AG09309 (cell line): ENCODE measurements around the gene DPYSL4.
A peak's percentile ranks its signal among the peaks of the same experiment; 100 is the strongest.

ENCODE experiments used
- DNase-seq: peaks from one replicate; pipeline ENCODE4 v3.0.0-alpha.2; 2010; ENCODE audit warnings: low read depth
- H3K4me3 ChIP-seq: 2 replicates; pipeline ENCODE4 v1.5.1; 2011; ENCODE audit warnings: mild to moderate bottlenecking, low read depth, low read length, moderate library complexity; ENCODE audit not compliant: control insufficient read depth
- TF ChIP-seq, protein P1 (sequence below): IDR thresholded peaks from 2 replicates; pipeline ENCODE4 v1.5.1; 2011; ENCODE audit warnings: mild to moderate bottlenecking, low read depth, low read length, inconsistent platforms; ENCODE audit not compliant: insufficient read depth, control insufficient read depth; ENCODE audit errors: missing control alignments

DPYSL4 gene

DNA sequence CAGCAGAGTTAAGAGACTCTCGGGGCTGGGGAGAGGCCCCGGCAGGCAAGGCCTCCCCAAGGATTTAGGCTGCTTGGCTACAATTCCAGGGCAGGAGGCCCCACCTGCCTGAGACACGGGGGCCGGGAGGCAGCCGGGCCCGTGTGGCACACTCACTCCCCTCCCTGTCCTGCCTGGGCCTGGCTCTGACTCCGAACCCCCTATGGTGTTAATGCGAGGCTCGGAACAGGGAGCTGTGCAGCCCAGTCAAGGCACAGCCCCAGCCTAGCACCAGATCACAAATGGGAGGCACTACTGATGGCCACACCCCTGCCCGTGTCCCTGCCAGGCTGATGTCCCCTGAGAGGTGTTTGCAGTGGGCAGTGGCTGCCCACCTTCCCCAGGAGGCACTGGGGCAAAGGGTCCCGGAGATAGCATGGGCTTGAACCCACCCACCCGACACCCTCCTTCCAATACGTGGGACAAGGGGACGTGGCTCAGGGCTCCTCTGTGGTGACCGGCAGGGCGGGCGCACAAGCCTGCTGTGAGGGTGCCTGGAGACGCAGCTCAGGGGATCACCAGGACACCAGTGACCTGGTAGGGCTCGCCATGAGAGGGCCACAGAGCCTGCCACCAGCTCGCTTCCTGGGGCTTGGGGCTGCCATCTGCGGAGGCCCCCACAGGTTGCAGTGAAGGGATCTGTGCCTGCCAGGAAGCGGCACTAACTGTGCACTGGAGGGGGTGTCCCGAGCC, 37.0 kb downstream of the DPYSL4 start:
- H3K4me3 ChIP-seq = no peak overlapping the region
- no peak for DNase-seq
- TF ChIP-seq, protein P1, sequence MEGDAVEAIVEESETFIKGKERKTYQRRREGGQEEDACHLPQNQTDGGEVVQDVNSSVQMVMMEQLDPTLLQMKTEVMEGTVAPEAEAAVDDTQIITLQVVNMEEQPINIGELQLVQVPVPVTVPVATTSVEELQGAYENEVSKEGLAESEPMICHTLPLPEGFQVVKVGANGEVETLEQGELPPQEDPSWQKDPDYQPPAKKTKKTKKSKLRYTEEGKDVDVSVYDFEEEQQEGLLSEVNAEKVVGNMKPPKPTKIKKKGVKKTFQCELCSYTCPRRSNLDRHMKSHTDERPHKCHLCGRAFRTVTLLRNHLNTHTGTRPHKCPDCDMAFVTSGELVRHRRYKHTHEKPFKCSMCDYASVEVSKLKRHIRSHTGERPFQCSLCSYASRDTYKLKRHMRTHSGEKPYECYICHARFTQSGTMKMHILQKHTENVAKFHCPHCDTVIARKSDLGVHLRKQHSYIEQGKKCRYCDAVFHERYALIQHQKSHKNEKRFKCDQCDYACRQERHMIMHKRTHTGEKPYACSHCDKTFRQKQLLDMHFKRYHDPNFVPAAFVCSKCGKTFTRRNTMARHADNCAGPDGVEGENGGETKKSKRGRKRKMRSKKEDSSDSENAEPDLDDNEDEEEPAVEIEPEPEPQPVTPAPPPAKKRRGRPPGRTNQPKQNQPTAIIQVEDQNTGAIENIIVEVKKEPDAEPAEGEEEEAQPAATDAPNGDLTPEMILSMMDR = no peak

GRCh38 chr10:132224343-132225072, 37.8 kb downstream of the DPYSL4 start:
- TF ChIP-seq, protein P1 = peak; percentile 20
- DNase-seq = no peak
- H3K4me3 ChIP-seq = no peak overlapping the region

- no peak for DNase-seq
- no peak overlapping the region for H3K4me3 ChIP-seq
- TF ChIP-seq, protein P1 = no peak
These were observed 38.5 kb downstream of the DPYSL4 start for GRCh38 chr10:132225073-132225848.

GRCh38 chr10:132225849-132226205, 39.1 kb downstream of the DPYSL4 start:
- no peak overlapping the region for H3K4me3 ChIP-seq
- TF ChIP-seq, protein P1 = no peak
- DNase-seq = no peak

DNA sequence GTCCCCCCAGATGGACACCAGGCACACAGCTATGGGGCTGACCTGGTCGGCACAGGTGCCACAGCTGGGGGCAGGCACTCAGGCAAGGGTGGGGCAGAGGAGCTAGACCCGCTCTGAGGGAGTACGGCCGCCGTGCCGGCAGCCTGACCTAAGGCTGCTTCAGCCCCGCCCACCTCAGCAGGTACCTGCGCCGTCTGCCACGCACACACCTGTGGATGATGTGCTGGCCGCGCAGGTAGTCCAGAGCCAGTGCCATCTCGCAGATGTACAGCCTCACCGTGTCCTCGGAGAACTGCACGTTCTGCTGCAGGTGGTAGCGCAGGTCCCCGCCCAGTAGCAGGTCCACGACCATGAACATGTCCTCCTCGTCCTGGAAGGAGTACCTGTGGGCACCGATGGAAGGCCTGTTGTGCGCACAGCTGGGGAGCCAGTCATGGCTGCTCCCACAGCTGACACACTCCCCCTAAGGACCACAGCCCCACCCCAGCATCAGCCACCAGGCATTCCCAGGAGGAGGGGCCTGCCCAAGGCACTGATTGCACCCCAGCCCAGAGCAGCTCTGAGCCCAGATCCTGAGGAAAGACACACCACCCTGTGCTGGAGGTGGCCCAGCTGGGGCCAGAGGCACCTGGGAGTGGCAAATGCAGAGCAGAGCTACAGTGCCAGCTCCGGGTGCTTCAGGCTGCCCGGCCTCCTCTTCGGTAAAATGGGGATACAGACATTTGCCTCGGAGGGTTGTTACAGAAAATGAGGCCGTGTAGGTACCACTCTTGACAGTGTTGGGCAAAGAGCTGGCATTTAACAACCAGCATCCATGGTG, 40.0 kb downstream of the DPYSL4 start:
- DNase-seq = no peak
- TF ChIP-seq, protein P1 = no peak
- H3K4me3 ChIP-seq = no peak overlapping the region

DNA sequence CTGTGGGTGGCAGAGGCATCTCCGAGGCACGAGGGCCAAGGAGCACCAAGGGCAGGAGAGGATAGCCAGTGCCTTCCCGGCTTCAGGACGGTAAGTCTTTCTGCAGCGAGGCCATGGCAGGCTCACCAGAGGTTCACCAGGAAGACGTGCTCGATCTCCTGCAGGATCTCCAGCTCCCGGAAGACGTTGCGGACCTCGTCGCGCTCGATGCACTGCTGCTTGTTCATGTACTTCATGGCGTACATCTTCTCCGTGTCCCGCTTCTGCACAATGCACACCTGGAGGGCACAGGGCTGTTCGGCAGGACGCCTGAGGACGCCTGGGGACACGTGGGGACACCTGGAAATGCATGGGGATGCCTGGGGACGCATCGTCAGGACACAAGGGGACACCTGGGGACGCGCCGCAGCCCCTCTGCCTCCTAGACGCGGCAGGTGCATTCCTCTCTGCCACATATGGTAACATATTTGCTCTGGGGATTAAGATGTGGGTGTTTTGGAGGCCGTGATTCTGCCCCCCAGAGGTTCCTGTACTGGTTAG, 41.2 kb downstream of the DPYSL4 start:
- no peak for DNase-seq
- TF ChIP-seq, protein P1 = no peak
- H3K4me3 ChIP-seq = no peak overlapping the region
